ENCODE data around the gene PFDN6.
A peak's percentile ranks its signal among the peaks of the same experiment; 100 is the strongest.

Gene PFDN6

GRCh38 chr6:33318426-33319073, 29.1 kb downstream of the PFDN6 start:
- DNase-seq: no peak

GRCh38 chr6:33319939-33320314, 30.5 kb downstream of the PFDN6 start:
- DNase-seq: no peak

- DNase-seq: no peak
Observed at GRCh38 chr6:33320315-33321181, 31.1 kb downstream of the PFDN6 start.

- DNase-seq: no peak
Observed at GRCh38 chr6:33321227-33321626, 31.8 kb downstream of the PFDN6 start.

- peak; percentile 85 for DNase-seq
Observed at GRCh38 chr6:33323623-33323948, 34.2 kb downstream of the PFDN6 start.

GRCh38 chr6:33324125-33324524, 34.7 kb downstream of the PFDN6 start:
- DNase-seq: no peak

GRCh38 chr6:33329058-33329457, 39.7 kb downstream of the PFDN6 start:
- DNase-seq: no peak

GRCh38 chr6:33330736-33331135, 41.3 kb downstream of the PFDN6 start:
- DNase-seq: no peak

GRCh38 chr6:33333666-33334065, 44.3 kb downstream of the PFDN6 start:
- no peak for DNase-seq

- no peak for DNase-seq
Observed at GRCh38 chr6:33335916-33336315, 46.5 kb downstream of the PFDN6 start.

GRCh38 chr6:33336495-33336894, 47.1 kb downstream of the PFDN6 start:
- DNase-seq: no peak

GRCh38 chr6:33339193-33339592, 49.8 kb downstream of the PFDN6 start:
- no peak for DNase-seq
